SH-SY5Y (cell line): Measurements from ENCODE around the gene ADAM19.

Source experiments
- GATA2 ChIP-seq: IDR thresholded peaks from 2 replicates; pipeline ENCODE4 v1.6.1; 2011; ENCODE audit warnings: mild to moderate bottlenecking, low read depth, low read length
- GATA3 ChIP-seq: IDR thresholded peaks from 2 replicates; pipeline ENCODE4 v1.6.1; 2011; ENCODE audit warnings: low read depth, mild to moderate bottlenecking, low read length, moderate library complexity

The ADAM19 gene

DNA sequence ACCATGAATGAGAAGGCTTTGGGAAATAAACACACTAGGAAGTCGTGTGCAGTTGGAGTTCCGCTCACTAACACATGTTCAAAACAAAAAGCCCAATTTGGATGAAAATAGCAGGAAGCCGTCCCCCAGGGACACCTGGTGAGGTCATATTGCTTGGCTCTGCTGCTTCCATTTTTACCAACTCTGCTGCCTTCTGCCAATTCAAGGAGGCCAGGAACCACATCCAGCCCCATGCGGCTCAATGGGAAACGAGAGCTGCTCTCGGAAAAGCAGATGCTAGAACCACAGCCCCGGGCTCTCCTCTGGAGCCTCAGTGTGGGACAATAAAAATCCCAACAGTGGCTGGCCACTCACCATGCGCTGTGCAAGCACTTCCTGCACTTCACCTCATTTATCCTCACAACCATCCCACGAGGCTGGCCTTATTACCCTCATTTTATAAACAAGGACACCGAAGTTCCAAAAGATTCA is 13.4 kb downstream of the ADAM19 start:
- TF ChIP-seq GATA2: no peak
- no peak for TF ChIP-seq GATA3

DNA sequence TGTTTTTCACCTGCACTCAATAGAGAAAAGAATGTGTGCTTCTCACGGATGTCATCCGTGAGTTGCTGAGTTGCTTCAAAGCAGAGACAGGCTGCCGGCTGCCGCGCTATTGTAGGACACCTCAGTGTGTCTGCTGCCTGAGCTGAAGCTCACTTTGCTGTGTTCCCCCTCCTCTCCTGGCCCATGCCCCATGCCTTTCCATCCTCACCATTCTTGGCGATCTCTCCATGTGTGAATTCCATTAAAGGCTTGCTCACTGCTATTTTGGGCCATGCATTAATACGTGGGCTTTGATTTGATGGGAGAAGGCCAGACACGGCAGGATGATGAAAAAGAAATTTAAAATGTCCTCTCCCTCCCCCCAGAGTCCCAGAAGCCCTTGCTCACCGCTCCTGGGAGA is 14.5 kb downstream of the ADAM19 start:
- TF ChIP-seq GATA2 (no peak), GATA3 (no peak)

DNA sequence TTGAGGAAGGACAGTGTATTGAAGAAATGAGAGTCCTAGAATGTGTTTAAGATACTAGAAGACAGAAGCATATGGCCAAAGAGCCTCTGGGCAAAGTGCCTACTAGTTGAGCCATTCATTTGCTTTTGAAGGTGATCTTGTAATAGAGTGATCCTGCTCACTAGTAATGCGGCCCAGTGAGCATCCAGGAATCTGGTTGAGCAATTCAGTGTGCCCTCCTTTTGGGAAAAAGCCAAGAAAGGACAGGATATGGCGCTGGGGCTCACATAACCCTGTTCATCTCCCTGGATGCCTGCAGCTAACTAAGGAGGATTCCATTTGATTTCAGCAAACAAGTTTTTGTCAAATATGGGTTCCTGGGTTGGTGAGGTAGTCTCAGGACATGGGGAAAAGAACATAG is 16.3 kb downstream of the ADAM19 start:
- TF ChIP-seq GATA2 (no peak), GATA3 (no peak)

DNA sequence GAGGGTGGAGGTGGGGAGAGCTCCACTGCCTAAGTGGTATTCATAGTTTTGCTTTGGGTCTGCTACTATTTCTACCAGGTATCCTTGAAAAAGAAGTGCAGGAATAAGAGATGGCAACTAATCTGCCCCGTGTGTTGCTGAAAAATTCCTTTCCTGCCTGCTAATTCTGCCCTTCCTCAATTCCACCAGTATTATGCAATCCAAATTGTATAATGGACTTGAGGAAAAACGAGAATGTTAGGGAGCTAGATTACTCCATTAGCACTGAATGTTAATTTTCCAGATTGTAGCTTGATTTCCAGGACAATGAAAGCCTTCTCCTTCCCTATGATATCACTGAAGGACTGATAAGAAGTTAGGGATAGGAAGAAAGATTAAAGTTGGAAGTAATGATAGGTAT is 16.9 kb downstream of the ADAM19 start:
- no peak for TF ChIP-seq GATA2

DNA sequence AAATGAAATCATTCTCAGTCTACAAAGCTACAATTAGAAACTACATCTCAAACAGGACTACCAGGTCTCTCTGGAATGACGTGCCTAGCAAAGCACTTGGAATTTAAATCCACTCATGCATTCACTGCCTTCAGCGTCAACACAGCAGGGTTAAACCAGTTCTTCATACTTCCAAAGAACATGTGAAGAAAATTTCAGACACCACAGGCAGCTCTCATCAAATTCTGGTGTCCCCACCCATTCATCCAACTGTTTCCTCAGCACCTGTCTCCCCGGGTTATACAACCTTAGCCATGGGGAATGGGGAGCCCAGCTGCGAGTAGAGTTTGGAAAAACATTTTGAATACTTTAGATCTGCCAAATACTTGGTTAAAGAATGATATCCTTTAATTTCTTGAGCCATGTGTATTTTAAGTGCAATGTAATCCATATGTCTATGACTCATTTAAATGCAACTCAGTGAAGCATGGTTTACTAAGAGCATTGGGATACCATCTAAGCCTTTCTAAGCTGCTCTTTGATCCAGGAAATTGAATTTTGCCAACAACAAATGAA is 17.5 kb downstream of the ADAM19 start:
- TF ChIP-seq GATA2: no peak
- TF ChIP-seq GATA3: no peak

DNA sequence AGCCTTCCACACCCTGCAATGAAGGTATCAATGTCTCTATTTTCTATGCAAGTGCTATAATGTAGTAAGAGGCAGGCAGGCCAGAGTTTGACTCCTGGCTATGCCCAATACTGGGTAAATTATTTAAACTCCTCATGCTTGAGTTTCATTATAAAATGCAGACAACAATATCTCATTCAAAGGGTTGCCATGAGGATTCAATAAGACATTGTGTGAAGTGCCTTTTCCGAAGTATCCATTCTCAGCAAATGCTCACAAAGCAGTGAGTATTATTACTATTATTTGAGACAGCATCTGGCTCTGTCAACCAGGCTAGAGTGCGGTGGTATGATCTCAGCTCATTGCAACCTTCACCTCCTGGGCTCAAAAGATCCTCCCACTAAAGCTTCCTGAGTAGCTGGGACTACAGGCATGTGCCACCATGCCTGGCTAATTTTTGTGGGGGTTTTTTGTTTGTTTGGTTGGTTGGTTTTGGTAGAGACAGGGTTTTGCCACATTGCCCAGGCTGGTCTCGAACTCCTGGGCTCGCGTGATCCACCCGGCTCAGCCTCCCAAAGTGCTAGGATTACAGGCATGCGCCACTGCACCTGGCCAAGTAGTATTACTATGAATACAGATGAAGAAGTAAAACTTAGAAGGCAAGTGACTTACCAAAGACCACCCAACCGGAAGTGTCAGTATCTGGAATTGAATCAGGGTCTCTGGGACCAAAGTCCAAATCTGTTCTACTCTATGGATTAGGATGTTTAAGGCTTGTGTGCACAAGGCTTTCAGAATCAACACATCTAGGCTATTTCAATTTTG is 18.8 kb downstream of the ADAM19 start:
- TF ChIP-seq GATA2: no peak
- no peak for TF ChIP-seq GATA3

DNA sequence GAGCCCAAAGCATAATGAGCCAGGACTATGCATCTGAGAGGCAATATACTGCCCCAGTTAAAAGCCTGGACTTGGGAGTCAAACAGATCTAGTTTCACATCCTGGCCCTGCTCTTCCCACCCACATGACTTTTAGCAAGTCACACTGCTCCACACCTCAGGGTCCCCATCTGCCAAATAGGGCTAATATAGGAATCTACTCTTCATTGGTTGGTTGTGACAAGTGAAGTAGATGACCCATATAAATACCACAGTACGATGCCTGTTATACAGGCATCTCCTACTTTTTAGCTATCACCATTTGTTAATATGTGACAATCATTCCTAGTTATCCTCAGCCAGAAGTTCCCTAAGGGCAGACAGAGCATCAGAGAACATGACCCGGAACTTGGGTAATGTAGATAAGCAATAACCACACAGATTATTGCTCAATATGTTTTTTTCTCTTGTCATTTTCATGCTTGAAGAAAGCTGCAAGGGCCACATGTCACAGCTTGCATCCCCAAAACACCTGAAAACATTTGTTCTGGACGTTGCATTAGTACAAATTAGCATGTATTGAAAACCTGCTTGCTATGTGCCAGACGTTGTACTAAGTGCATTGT is 20.4 kb downstream of the ADAM19 start:
- TF ChIP-seq GATA2 (peak; percentile 62; the same call in 1 of the 2 replicates), GATA3 (peak; percentile 28; the same call in 1 of the 2 replicates)

DNA sequence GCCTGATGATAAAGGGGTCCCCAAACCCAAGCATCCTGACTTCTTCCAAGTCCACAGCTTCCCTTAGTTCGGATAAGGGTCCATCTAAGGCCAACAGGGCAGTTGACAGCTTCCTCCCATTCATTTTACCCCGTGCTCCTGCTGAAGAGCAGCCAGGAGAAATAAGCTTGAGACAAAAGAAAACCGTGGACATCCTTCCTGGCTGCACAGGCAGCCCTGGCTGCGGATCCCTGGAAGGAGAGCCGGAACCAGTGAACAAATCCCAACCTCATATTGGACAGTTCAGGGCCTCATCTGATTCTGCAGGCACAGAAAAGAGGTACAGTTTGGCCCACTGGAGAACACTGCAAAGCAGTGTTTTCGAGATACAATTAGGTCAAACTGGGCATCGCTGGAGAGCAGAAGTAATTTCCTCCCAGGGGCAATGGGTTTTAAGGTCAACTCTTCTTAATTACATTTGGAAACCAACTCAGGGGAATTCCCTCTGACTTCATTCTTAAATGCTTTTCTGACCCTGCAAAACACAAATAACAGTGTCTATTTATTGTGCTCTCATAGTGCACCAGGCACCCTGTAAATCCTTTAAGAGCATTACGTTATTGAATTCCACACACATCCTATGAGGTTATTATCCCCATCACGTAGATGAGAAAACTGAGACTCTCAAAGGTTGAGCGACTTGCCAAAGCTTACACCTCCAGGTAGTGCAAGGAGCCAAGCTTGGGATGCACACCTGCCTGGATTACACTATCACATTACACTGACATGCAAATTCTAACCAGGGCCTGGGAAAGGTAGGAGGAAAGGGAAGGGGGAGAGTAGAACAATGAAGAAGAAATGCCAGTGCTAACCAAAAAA is 21.2 kb downstream of the ADAM19 start:
- TF ChIP-seq GATA2 (no peak), GATA3 (no peak)

DNA sequence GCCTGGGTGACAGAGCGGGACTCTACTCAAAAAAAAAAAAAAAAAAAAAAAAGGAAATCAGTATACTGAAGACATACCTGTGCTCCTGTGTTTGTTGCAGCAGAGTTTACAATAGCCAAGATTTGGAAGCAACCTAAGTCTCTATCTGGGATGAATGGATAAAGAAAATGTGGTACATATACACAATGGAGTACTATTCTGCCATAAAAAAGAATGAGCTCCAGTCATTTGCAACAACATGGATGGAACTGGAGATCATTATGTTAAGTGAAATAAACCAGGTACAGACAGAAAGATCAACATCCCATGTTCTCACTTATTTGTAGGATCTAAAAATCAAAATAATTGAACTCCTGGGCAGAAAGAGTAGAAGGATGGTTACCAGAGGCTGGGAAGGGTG is 22.9 kb downstream of the ADAM19 start:
- TF ChIP-seq GATA3: no peak
- TF ChIP-seq GATA2: no peak

DNA sequence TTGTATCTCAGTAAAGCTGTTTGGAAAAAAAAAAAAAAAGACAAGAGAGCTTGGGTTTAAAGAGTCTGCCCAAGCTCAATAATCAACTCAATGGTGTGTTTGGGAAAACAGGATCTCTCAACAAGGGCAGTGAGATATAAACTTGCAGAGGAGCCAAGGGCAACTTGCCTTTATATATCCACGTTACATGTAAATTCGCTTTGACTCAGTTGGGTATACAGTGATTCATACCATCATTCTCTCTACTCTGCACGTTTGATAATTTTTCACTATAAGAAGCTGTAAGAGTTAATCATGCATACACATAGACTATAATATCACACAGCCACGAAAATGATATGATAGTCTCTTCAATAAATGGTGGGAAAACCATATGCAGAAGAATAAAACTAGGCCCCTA is 24.9 kb downstream of the ADAM19 start:
- no peak for TF ChIP-seq GATA2
- no peak for TF ChIP-seq GATA3

DNA sequence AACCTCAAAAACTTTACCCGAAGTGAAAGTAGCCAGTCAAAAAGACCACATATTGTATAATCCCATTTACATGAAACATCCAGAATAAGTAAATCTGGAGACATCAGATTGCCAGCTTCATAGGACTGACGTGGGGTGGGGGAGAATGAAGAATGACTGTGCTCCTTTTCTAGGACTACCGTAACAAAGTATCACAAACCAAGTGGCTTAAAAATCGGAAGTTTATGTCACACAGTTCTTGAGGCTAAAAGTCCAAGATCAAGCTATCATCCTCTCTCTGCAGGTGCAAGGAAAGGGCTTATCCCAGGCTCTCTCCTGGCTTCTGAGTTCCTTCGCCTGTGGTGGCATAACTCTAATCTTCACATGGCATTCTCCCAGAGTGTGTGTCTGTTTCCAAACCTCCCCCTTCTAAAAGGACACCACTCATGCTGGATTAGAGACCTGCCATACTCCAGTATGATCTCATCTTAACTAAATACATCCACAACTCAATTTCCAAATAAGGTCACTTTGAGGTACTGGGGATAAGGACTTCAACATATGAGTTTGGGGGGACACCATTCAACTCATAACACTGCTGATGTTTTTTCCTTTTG is 25.5 kb downstream of the ADAM19 start:
- no peak for TF ChIP-seq GATA2

DNA sequence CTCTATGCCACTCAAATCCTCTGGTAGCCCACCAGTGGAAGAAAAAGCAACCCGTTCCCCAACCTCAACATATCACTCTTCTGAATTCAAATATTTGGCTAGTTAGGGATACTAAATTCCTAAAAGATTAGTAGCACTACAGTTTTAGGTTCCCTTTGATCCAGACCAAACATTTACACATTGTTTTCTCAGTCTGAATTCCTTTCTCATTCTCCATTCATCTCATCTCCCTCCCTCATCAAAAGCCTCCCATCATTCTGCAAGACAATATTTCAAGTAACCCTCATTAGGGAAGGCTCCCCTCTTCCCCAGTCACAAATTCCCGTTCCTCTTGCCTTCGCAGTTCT is 26.3 kb downstream of the ADAM19 start:
- no peak for TF ChIP-seq GATA2
- no peak for TF ChIP-seq GATA3

DNA sequence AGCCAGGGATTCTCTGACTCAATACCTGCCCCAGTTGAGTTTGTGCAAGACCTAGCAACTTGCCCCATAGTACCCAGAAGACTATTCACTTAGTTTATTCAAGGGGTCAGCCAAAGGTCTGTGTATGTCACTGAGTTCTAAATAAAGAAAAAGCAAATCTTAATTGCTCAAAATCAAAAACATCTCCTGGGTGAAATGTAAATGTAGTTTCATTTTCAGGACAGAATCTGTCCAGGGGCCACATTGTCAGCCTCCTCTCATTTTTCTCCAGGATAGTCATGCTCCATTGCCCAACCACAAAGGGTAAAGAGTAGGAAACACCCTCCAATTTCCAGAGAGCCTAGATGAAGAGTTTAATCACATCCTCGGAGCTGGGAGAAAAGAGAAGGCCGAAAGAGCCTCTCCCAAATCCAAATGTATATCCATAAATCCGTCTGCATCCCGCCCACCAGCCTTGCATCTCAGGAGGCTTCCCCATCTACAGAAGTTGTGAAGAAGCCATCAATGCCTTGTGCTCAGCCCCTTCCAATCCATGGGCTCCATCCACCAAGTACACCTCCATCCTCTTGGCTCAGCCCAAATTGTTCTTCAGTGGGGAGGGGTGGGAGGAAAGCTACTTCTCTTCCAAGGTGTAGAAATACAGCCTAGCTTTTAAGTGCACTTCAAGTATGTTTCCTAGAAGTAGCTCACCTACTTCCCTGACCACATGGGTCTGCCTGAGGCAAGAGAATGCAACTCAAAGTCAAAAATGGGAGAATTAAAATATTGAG is 26.9 kb downstream of the ADAM19 start:
- no peak for TF ChIP-seq GATA3
- no peak for TF ChIP-seq GATA2
